ENCODE measurements around the gene KIAA2012.

The KIAA2012 gene

DNA sequence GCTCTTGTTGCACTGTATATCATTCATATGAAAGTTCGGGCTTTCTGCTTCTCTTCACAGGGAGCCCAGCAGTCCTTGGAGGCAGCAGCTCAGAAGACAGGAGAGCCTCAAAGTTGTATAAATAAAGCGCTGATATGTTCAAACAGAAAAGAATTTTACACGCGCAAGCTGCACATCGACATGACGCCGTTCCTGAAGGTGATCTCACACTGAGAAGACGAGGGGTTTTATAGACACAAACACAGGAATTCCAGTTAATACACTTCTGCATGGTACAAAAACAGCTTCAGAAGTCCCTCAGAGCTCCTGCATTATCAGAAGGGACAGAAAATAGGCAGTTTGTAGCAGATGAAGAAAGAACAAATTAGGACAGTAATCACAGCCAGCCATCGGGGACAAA, 81.6 kb downstream of the KIAA2012 start:
- no peak for DNase-seq

DNA sequence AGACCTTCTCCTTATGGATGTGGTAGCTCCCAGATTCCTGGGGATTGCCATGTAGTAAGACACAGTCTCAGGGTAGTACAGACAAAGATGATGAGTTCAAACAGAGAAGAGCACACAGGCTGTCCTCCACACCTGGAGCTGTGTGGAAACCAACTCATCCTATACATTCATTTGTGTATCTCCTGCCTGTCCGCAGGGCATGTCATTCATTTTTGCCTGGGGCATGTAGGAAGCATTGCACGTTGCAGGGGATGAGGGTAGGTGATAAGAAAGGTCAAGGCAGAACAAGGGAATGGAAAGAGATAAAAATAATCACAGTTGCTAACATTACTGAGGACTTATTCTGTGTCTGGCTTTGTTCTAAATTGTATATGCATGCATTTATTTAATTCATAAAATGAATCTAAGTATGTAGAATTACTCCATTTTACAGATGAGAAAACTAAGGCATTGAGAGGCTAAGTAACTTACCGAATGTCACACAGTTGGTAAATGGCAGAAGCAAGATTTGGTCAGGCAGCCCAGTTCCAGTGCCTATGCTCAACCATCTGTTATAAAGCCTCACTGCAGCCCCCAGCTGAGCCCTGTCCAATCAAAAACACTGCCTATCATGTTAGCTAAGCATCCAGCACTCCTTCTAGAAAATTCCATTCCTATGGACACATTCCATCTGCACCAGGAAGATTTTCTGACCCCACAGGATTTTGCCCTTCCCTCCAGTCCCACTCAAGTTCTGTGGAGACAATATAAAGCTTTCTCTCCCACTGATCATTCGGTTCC, 84.3 kb downstream of the KIAA2012 start:
- DNase-seq: no peak

DNA sequence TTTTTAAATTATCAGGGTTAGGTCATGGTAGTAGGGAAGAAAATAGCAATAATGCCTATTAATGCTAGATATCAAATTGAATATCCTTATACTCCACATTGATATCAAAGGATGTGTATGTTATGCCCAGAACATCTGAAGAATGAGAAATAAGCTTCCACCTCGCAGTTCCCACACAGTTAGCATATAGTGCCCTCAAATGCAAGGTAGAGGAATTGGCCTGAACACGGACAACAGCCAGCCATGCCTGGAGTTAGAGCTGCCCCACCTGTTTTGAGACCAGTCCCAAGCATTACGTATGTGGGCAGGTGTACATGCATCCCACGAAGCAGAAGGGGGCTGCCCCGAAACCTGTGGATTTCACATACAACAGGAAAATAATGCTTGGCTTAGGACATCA, 85.7 kb downstream of the KIAA2012 start:
- DNase-seq: no peak

DNA sequence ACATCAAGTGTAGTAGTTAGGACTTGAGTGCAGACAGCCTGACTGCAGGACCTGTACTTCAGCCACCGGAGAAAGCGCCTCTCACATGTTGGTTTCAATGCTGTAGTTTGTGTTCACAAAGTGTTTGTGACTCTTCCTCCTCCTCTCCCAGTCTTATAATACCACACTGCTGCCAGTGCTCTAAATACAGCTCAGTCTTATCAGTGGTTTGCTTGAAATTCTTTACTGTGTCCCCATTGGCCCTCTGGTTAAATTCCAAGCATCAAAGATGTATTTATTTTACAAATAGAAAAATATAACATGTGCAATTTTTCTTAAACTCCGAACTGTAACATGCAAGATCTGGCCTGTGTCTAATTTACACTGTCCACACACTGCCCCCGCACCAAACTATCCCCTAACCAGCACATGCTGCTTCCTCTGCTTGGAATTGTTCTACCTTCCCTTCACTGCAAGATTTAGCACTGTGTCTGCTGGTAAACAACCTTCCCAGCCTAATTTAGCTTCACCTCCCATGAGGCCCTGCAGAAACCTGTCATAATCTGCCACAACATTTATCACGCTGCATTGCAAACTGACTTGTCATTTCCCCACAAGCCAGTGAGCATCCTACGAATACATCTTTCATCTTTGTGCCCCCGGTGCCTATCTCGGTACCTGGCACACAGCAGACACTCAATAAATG, 88.2 kb downstream of the KIAA2012 start:
- DNase-seq: no peak

DNA sequence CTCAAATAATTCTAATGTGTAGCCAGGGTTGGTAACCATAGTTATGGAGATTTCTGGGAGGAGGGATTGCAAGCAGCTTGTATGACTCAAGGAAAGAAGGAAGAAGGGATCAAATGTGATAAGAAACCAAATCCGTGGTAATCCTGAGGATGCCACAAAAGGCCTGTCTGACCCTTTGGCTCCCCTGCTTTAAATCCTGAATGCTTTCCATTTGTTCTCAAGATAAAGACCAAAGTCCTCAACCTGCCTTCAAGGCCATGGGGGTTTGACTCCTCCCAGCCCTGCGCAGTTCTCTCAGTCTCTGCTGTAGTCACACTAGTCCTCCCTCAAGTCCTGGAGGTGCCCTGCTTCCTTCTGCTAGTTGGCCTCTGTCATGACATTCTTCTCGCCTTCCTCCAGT, 91.4 kb downstream of the KIAA2012 start:
- no peak for DNase-seq

DNA sequence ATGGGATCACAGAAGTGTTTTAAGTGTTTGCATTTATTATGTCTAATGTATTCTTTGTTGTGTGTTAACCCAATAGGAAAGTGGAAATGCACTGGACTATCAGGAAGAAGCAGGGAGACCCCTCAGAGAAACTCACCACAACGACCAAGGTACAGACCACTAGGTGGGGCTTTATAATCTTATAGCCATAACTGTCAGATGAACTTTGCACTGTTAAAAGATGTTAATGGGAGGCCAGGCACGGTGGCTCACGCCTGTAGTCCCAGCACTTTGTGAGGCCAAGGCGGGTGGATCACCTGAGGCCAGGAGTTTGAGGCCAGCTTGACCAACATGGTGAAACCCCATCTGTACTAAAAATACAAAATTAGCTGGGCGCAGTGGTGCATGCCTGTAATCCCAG, 92.2 kb downstream of the KIAA2012 start:
- DNase-seq: no peak

DNA sequence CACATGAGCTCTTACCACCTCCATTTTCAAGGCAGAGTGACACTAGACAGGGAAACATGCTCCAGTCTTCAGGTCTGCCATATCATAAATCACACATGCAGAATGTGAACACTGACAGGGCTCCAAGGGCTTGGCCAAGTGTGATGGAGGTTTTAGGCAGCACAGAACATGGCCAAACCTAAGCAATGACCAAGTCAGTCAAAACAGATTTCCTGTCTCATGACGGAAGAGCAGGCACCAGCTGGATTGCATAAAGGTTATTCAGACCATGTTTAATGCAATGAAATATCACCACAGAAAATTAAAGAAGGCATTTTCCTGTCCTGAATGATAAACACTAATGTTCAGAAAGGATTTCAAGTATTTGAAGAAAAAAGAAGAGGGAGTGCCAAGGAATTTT, 92.9 kb downstream of the KIAA2012 start:
- DNase-seq: no peak

DNA sequence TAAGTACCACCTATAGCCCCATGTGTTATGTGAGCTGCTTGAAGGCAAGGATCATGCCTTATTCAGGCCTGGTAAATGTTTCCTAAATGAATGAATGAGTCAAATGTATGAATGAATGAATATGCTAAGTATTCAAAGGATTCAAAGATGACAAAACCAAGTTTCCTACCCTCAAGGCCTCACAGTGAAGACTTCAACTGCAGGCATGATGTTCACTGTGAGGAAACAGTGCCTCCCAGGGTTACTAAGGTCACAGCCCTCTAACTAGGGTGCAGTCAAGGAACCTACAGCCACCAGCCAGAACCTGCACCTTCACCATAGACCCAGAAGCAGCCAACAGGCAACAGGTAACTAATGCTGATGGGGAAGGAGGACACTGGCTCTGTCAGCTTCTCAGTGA, 96.1 kb downstream of the KIAA2012 start:
- DNase-seq: no peak

DNA sequence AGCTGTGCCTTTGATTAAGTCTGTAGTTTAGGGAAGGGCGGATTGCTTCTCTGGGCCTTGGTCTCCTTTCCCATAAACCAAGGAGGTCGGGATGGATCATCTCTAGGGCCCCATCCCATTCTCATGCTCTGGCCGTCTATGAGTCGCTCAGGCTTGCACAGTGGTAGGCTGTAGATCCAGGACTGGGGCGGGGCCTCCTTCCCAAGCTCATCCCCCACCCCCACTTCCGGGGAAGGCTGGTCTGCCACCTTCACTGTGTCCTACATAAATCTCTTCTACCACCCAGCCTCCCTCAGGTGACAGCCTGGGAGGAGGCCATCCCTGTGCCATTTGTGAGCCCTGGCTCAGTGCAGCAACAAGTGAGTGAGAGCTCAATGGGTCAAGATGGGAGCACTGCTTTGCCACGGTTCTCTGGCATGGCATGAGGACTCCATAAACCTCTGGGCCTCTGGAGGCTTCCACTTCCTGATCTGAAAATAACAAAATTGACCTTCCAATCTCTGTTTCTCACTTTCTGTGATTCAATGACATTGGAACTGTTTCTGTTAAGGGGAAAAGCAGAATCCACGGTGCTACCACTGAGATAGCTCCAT, 96.9 kb downstream of the KIAA2012 start:
- no peak for DNase-seq

DNA sequence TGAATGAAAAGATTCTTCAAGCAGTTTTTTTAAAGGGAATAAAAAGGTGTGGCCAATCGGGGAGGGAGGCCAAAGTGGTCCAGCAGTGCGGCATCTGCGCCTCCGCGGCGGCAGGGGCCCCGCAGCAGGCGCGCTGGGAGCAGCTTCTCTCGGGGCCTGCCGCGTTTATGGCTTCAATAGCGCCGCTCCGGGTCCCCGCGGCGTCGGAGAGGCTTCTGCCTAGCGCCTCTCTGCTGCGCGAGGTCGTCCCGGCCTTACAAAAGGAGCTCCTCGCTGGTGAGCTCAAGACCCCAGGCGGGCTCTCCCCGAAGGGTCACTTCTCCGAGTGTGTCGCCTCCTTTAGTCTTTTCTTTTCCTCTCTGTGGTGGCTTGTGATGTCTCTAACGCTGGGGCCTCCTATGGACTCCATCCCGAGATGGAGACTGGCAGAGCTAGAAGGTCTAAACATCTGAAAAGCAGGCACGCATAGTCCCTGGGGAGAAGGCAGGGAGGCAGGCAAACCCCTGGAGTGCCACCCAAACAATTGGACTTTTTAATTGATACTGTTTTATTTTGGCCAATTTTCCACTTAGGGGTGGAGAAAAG, 98.3 kb downstream of the KIAA2012 start:
- DNase-seq: no peak

DNA sequence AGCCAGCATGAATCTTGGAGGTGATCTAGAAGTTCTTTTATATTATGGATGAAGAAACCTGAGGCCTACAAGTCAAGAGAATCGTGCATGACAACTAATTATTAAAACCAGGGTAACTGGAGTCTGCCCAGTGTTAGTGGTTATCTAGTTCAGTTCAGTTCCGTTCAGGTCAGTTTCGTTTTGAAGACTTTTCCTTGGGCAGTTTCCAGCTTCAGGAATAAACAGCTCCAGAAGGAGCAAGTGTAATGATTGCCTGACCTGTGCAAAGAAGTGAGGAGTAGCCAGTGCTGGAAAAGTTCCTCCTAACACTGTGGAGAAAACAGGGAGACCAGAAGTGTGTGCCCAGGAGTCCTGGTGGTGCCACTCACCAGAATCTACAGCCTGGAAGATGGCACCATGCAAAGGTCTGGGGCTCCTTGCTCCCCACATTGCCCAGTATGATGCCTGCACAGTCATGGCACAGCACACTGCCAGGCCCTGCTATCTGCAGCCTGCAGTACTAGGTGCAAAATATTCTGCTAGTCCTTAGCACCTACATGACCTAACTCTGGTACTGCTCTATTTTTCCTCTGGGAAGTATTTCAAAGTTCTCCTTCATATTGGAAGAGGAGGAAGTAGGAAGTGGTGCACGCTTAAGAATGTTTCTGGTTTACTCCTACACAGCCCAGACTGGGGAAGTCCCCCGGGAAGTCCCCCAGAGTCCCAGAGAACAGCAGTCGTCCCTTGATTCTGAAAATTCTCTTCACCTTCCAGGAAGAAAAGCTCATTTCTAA, 99.6 kb downstream of the KIAA2012 start:
- no peak for DNase-seq

DNA sequence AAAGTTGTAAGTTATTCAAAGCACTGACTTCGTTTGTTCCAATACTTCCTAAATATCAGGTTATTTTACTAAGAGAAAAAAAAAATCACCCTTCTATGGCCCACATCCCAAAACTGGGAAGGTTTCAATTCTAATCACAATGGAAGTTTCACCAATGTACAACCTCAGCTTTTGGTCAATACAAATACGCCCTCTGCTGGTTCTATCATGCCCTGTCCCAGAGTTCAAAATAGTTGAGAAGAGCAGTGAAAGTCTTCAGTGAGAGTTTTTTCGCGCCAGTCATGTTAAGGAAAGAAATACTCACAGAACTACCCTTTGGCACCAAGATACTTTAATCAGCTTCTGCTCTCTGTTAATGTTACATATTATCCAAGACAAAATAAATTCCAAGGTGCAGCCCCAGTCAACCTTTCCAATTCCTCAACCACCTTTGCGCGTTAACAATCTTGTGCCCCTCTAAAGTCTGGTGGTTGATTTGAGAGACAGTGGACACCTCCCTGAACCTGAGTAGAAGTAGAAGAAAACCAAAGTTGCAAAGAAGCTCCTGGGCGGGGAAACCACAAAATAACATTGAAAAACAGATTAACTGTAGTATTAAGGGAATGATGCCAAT, 105.4 kb downstream of the KIAA2012 start:
- peak; percentile 68 for DNase-seq

DNA sequence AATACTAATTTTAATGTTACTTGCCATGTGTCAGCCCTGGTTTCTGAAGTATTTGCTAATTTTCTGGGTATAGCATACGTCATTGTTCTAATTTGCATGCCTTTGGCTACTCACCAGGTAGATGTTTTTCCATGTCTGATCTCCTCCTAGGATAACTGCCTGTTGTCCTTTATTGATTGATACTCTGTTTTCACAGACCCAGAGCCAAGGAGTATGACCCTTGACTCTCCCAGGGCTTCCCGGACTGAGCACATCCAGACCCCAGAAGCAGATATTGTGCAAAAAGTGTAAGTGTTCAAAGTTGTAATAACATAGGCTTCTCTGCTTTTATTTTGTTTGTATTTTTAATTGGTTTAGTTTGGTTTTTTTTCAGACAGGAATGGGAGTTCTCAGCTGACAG, 111.5 kb downstream of the KIAA2012 start:
- no peak for DNase-seq

DNA sequence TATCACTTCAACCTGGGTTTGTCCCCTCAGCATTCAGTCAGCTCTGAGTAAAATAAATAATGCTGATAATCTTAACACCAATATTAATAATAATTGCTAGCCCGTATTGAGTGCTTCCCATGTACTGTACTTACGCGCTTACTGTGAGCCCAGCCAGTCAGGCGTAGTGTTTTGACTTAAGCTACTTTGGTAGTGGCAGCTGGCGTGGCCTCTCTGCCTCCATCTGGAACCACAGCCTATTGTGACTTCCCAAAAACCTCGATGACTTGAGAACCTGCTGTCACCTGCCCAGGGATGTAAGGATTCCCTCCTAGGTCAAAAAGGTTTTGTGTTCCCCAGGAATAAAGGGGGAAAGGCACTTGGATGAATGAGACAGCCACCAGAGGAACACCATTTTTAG, 112.1 kb downstream of the KIAA2012 start:
- no peak for DNase-seq

DNA sequence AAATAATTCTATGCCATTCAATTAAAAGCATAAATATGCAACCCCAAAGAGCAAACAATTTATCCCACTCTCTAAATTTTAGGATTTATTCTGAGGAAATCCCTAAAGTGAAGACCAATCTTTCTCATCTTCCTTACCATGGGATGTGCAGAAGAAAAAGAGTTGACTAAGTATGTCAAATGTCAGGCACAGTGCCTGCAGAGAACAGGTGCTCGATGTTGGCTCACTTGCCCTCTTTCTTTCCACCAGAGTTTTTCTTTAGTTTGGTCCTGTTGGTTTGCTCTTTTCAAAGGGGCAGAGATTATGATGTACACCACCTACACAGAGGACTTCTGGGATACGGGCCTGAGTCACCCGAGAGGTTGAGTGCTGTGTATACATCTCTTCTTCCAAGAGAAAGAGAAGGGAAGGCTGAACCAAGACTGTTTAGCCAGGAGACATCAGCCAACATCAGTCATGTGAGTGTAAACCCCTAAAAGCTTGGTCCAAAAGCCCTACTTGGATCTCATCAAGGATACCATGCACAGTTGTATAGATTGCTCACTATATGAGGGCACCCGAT, 113.7 kb downstream of the KIAA2012 start:
- DNase-seq: no peak

DNA sequence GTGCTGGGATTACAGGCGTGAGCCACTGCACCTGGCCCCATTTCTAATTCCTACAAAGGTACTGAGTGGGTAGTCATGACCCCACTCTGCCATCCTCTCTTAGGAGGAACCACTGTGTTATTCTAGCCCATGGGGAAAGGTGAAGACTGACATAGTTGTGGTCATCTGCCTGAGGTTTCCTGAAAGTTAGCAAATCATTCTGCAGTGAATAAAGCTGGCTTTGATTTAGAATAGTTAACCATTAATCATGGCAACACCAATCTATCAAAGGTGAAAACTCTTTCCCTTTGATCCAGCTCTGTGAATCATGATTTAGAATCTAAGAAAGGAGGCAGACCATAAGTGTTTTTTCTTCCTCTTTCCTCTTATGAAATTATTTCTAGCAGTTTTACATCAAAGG, 114.5 kb downstream of the KIAA2012 start:
- DNase-seq: no peak

DNA sequence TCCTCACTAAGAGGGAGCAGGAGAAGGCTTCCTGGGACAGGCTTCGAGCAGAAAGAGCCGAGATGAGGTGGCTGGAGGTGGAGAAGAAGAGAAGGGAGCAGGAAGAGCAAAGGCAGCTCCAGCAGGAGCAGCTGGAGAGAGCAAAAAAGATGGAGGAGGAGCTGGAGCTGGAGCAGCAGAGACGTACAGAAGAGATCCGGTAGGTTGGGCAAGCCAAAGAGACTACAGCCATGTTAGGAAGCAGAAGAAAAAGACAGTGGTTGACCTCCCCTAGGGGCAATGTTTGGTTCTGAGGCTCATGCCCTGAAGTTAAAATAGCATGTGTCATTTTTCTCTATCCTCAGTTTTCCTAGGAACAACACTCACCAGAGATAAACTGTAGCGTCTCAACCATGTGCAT, 120.2 kb downstream of the KIAA2012 start:
- DNase-seq: no peak

DNA sequence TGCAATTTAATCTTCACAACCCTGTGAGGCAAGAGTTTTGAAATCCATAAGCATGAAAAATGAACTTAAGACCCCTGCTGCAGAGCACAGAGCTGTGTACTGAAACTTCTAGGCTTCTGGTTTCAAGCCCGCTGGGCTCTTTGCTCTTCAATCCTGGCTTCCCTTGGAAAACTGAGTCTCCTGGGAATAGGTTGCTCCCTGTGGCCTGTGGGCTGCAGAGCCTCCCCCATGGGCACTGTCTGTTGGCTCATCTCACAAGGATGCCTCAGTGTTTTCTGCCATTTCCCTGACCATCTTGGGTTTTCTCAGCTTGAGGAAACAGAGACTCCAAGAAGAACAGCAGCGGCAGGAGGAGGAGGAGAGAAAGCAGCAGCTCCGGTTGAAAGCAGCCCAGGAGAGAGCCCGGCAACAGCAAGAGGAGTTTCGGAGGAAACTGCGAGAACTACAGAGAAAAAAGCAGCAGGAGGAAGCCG, 120.9 kb downstream of the KIAA2012 start:
- no peak for DNase-seq

DNA sequence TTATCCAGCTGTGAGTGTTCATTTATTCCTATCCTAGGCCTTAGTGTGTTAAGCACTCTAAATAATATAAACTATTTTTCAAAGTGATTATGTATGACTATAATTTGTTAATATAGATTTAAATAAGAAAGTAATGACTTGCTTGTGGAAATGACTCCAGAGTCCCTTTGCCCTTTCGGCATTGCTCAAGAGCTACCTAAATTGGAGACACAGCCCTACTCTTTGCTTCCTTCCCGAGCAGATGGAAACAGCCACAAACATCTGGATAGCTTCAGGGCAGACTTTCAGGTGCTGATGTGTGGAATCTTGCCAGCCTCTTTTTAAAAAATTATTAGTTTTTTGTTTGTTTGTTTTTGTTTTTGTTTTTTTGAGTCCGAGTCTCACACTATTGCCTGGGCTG, 121.4 kb downstream of the KIAA2012 start:
- no peak for DNase-seq

DNA sequence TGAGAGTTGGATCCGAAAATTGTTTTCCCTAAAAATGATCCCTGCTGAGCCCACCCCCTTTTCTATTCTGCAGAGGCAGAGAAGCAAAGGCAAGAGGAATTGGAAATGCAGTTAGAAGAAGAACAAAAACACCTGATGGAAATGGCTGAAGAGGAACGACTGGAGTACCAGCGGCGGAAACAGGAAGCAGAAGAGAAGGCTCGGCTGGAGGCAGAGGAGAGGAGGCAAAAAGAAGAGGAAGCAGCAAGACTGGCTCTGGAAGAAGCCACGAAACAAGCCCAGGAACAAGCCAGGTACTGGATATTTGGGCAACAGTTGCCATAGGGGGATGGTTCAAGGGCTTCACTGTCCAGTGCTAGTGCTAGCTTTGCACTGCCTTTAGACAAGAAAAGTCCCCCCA, 123.7 kb downstream of the KIAA2012 start:
- no peak for DNase-seq

DNA sequence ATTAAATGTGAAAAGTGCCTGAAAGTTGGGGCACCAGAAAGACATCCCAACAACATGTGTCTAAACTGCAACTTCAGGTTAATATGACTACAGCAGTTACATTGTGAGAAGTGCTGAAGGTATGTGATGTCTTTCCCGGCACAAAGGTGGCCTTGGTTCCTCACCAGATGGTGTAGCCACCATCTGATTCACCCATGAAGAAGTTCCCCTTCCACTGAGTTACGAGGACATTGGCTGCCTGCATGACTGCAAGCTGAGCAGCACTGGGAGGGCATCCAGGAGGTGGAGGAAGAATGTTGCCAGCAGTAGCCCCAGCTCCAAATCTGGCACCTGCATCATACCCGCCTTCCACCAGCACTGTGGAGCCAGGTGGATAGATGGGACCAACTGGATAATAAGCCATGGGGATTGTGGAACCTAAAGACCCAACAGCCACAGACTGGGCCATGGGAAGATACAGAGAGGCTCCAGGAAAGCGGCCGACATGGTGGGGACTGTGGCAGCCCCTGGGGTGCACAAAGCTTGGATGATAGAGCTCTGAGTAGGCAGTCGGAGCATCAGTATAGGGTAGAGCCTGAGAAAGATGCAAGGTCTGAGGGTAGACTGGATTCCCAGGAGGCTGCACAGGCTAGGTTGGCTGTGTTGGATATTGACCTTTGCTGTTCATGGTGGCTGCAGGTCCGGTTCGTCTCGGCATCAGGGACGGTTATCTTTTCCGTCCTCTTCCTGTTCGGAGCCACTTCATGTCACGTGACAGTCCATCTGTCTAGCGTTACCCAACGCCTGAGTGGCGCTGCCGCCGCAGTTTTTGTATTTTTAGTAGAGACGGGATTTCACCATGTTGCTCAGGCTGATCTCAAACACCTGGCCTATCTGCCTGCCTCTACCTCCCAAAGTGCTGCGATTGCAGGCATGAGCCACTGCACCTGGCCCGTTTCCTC, 128.4 kb downstream of the KIAA2012 start:
- DNase-seq: no peak

Measured in hematopoietic multipotent progenitor cell treated with erythropoietin and hydrocortisone succinate and interleukin-3 and kit ligand, for 8 days (in vitro differentiated cells).